B cell (primary cell): Measurements from ENCODE around the gene BMP10.

Experiments used
- EZH2 ChIP-seq: IDR thresholded peaks from 2 replicates; pipeline ENCODE4 v1.6.1; 2012; ENCODE audit warnings: borderline replicate concordance, low read depth, mild to moderate bottlenecking, moderate library complexity, low read length; ENCODE audit not compliant: insufficient read depth, poor library complexity, severe bottlenecking
- TF ChIP-seq, protein P1 (sequence below): fragments of 200-600 bp; IDR thresholded peaks from one replicate; pipeline ENCODE4 v1.8.0; 2022; ENCODE audit warnings: antibody characterized with exemption, mild to moderate bottlenecking

- TF ChIP-seq, protein P1, sequence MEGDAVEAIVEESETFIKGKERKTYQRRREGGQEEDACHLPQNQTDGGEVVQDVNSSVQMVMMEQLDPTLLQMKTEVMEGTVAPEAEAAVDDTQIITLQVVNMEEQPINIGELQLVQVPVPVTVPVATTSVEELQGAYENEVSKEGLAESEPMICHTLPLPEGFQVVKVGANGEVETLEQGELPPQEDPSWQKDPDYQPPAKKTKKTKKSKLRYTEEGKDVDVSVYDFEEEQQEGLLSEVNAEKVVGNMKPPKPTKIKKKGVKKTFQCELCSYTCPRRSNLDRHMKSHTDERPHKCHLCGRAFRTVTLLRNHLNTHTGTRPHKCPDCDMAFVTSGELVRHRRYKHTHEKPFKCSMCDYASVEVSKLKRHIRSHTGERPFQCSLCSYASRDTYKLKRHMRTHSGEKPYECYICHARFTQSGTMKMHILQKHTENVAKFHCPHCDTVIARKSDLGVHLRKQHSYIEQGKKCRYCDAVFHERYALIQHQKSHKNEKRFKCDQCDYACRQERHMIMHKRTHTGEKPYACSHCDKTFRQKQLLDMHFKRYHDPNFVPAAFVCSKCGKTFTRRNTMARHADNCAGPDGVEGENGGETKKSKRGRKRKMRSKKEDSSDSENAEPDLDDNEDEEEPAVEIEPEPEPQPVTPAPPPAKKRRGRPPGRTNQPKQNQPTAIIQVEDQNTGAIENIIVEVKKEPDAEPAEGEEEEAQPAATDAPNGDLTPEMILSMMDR, result no peak
- no peak for TF ChIP-seq EZH2
Observed at GRCh38 chr2:68878071-68878711, 7.0 kb upstream of the BMP10 start.
